Stomach (tissue), 4 donors: ENCODE results near the gene KRT6B.

Experiments
- CTCF ChIP-seq, 7 experiments: fragments of 450-650 bp in 4 of 7; fragments of 200-600 bp in 3 of 7; sonication (generic) in 3 of 7; IDR thresholded peaks; one replicate each; pipeline ENCODE4 v1.5.1; 2016 to 2019; ENCODE audit warnings: antibody characterized with exemption in 7 of 7, control low read depth in 2 of 7, mild to moderate bottlenecking in 1 of 7
- EP300 ChIP-seq: sonication (generic); formaldehyde crosslinking; IDR thresholded peaks from one replicate; pipeline ENCODE4 v1.6.1; 2017; ENCODE audit warnings: antibody characterized with exemption
- POLR2A ChIP-seq, 4 donors: fragments of 450-650 bp; IDR thresholded peaks; one replicate each; pipeline ENCODE4 v1.6.1; 2016; ENCODE audit warnings: antibody characterized with exemption in 4 of 4, control low read depth in 2 of 4, mild to moderate bottlenecking in 1 of 4, moderate library complexity in 1 of 4
- POLR2AphosphoS5 ChIP-seq, 3 donors: sonication (generic); formaldehyde crosslinking; IDR thresholded peaks; one replicate each; pipeline ENCODE4 v1.6.1; 2016; ENCODE audit warnings: antibody characterized with exemption in 3 of 3

GRCh38 chr12:52427083-52427482 lies 24.9 kb downstream of the KRT6B start:
- TF ChIP-seq CTCF (IDR thresholded peaks at IDR 0.05) (no peak), EP300 (no peak), POLR2AphosphoS5 (IDR thresholded peaks at IDR 0.05) (no peak), POLR2A (IDR thresholded peaks at IDR 0.05) (no peak)
